DMS153 (cell line): Measurements from ENCODE around the gene AZU1.
"Not testable (repeated sequence)": the region's sequence is repeated elsewhere in the genome, so short reads cannot be mapped to it uniquely, and the experiment has no call there.

Experiments
- DNase-seq: peaks from one replicate; lab custom pipeline; 2025; lab: John Stamatoyannopoulos, UW

The AZU1 gene

GRCh38 chr19:831407-832369 is 4.1 kb downstream of the AZU1 start:
- no peak for DNase-seq

DNA sequence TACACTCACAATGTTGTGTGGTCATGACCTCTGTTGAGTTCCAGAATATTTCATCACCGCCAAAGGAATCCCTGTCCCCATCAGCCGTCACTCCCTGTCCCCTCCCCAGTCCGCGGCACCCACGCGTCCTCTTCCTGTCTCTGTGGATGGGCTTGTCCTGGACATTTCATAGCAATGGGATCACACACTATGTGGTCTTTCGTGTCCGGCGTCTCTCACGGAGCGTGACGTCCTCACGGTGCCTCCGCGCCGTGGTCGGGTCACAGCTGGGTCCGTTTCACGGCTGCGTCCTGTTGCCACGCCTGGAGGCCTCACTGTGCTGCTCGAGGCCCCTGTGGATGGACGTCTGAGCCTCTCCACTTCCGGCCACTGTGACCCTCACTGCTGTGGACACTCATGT is 6.6 kb downstream of the AZU1 start:
- DNase-seq = no peak

GRCh38 chr19:835210-835810 is 7.7 kb downstream of the AZU1 start:
- no peak for DNase-seq

DNA sequence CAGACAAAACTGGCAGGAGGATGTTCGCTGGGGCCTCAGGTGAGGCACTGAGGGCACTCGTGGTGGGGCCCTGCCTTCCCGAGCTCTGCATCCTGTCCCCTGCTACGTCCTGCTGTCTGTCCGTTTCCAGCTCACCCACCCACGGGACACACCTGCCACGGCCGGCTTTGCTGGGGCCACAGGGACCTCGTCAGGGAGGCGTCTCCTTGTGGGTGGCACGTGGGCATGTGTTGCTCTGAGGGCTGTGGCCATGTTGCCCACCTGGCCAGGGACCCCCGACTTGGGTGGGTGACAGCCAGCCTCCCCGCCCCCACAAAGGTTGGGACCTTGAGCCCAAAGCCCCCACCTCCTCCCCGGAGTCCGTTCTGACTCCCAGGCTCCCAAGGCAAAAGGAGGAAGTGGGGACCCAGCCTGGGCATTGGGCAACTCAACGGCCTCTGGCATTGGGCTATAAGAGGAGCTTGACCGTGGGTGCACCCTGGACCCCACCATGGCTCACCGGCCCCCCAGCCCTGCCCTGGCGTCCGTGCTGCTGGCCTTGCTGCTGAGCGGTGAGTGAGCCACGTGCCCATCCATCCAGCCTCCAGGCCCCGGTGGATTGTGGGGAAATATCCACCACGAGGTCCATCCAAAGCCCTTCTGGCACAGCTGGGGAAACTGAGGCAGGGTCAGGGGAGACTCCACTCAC is 13.0 kb downstream of the AZU1 start, which contains the start of gene PRTN3:
PRTN3 (plus strand) TSS at position 481 of the 688 bp plus-strand sequence; CDS start at position 491, 10 bp downstream.
- no peak for DNase-seq

DNA sequence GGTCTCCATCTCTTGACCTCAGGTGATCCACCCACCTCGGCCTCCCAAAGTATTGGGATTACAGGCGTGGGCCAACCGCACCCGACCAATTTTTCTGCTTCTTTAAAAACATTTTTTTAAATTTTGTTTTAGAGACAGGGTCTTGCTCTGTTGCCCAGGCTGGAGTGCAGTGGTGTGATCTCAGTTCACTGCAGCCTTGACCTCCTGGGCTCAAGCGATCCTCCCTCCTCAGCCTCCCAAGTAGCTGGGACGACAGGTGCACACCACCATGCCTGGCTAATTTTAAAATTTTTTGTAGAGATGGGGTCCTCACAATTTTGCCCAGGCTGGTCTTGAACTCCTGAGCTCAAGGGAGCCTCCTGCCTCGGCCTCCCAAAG is 15.2 kb downstream of the AZU1 start:
- DNase-seq = not testable (repeated sequence)

GRCh38 chr19:843180-843835 is 15.7 kb downstream of the AZU1 start:
- no peak for DNase-seq

DNA sequence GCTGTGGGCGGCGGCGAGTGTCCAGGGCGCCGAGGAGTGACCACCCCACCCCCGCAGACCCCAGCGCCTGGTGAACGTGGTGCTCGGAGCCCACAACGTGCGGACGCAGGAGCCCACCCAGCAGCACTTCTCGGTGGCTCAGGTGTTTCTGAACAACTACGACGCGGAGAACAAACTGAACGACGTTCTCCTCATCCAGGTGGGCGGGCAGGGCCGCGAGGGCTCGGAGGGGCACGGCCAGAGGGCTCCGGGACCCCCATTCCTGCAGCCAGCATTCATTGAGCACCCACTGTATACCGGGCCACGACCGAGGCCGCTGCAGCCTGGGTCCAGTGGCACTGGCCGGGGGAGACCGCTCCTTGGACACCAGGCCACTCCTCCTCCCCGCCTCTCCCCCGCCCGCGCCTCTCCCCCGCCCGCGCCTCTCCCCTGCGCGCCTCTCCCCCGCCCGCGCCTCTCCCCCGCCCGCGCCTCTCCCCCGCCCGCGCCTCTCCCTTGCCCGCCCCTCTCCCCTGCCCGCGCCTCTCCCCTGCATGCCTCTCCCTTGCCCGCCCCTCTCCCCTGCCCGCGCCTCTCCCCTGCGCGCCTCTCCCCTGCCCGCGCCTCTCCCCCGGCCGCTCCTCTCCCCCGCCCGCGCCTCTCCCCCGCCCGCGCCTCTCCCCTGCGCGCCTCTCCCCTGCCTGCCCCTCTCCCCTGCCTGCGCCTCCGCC is 16.4 kb downstream of the AZU1 start:
- no peak for DNase-seq

- no peak for DNase-seq
Measured at GRCh38 chr19:844546-844971, 16.9 kb downstream of the AZU1 start.

DNA sequence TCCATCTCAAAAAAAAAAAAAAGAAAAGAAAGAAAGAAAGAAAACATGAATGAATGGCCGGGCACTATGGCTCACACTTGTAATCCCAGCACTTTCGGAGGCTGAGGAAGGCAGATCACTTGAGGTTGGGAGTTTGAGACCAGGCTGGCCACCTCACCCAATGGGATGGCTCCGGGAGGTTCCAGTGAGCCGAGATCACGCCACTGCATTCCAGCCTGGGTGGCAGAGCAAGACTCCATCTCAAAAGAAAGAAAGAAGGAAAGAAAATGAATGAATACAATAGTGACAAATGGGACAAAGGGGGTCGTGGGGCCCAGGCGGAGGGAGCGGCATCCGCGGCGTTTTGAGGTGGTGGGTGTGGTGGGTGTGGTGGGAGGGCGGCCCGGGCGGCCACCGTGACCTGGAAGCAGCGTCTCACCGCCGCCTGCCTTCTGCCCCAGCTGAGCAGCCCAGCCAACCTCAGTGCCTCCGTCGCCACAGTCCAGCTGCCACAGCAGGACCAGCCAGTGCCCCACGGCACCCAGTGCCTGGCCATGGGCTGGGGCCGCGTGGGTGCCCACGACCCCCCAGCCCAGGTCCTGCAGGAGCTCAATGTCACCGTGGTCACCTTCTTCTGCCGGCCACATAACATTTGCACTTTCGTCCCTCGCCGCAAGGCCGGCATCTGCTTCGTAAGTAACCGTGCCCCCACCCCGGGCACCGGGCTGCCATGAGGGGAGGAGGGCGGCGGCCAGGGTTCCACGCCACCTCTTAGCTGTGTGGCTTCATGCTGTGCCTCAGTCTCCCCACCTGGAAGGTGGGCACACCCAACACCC is 18.3 kb downstream of the AZU1 start:
- no peak for DNase-seq

- DNase-seq = no peak
Measured at GRCh38 chr19:848386-848921, 20.8 kb downstream of the AZU1 start.

DNA sequence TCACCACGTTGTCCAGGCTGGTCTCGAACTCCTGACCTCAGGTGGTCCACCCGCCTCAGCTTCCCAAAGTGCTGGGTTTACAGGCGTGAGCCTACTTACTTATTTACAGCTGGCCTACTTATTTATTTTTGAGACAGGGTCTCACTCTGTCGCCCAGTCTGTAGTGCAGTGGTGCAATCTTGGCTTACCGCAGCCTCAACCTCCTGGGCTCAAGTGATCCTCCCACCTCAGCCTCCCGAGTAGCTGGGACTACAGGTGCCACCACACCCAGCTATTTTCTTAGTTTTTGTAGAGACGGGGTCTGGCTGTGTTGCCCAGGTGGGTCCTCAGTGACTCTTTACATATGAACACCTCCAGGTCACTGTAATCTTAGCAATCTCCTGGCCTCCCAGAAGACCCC is 21.6 kb downstream of the AZU1 start:
- not testable (repeated sequence) for DNase-seq

DNA sequence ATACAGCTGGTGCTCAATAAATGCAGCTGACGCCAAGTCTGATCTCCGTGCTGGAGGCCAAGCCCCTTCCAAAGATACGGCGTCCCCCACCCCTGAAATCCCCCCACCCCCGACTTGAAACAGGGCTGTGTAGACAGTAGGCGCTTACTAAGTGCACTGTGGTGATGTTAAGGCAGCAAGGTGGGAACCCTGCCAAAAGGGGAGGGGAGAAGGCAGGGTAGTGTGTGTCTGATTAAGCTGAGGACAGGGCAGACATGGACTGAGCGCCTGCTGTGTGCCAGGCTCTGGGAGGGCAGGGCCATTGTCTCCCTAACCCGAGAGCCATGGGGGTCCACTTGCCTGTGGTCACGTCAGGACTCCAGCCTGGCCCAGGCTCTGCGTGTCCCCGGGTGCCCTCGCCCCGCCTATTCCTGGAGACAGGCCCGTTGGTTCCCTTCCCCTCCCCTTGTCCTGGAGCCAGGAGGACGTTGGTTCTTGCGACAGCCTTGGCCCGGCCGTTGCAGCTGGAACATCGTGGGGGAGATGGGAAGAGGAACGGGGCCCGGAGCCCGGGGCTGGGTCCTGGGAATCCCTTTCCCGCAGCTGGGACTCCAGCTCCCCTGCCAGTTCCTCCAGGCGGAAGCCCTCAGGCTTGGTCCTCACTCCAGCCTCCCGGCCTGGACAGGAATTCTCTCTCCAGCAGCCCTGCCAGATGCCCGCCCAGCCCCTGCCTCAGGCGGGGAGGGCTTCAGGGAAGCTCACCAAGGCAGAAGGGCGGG is 22.8 kb downstream of the AZU1 start:
- no peak for DNase-seq

- DNase-seq = no peak
Measured at GRCh38 chr19:850979-851335, 23.3 kb downstream of the AZU1 start.

DNA sequence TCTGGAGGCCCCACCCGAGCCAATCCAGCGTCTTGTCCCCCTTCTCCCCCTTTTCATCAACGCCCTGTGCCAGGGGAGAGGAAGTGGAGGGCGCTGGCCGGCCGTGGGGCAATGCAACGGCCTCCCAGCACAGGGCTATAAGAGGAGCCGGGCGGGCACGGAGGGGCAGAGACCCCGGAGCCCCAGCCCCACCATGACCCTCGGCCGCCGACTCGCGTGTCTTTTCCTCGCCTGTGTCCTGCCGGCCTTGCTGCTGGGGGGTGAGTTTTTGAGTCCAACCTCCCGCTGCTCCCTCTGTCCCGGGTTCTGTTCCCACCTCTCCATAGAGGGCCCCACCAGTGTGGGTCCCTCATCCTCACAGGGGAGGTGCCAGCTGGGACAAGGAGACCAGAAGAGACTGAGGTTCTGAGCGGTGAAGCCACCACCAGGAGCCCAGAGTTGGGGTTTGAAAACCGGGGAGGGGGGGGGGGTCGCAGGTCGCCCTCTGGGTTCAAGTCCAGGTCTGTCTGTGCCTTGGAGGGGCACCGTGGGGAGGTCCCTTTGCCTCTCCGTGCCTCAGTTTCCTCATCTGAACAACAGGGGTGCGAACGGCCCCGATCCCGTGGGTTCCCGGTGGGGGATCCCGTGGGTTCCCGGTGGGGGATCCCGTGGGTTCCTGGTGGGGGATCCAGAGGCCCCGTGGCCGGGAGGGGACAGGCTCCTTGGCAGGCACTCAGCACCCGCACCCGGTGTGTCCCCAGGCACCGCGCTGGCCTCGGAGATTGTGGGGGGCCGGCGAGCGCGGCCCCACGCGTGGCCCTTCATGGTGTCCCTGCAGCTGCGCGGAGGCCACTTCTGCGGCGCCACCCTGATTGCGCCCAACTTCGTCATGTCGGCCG is 24.7 kb downstream of the AZU1 start, which contains the start of gene ELANE:
ELANE (plus strand) TSS at position 168 of the 878 bp plus-strand sequence; CDS start at position 194, 26 bp downstream.
- DNase-seq = no peak

GRCh38 chr19:853014-853585 is 25.5 kb downstream of the AZU1 start:
- no peak for DNase-seq

- DNase-seq = not testable (repeated sequence)
Measured at GRCh38 chr19:853614-854220, 26.1 kb downstream of the AZU1 start.

- no peak for DNase-seq
Measured at GRCh38 chr19:854549-854948, 26.9 kb downstream of the AZU1 start.

- DNase-seq = no peak
Measured at GRCh38 chr19:855142-855541, 27.5 kb downstream of the AZU1 start.
